NB4 (cell line): ENCODE results near the gene FBXO34.

ENCODE experiments used
- TF ChIP-seq, protein P1 (sequence below): IDR thresholded peaks from one replicate; pipeline ENCODE4 v1.5.1; 2012; ENCODE audit warnings: low read depth, low read length
- TF ChIP-seq, protein P2 (sequence below): IDR thresholded peaks from 2 replicates; pipeline ENCODE4 v1.6.1; 2011; ENCODE audit warnings: low read depth, low read length

GRCh38 chr14:55341781-55342180 is 70.6 kb downstream of the FBXO34 start:
- TF ChIP-seq, protein P1, sequence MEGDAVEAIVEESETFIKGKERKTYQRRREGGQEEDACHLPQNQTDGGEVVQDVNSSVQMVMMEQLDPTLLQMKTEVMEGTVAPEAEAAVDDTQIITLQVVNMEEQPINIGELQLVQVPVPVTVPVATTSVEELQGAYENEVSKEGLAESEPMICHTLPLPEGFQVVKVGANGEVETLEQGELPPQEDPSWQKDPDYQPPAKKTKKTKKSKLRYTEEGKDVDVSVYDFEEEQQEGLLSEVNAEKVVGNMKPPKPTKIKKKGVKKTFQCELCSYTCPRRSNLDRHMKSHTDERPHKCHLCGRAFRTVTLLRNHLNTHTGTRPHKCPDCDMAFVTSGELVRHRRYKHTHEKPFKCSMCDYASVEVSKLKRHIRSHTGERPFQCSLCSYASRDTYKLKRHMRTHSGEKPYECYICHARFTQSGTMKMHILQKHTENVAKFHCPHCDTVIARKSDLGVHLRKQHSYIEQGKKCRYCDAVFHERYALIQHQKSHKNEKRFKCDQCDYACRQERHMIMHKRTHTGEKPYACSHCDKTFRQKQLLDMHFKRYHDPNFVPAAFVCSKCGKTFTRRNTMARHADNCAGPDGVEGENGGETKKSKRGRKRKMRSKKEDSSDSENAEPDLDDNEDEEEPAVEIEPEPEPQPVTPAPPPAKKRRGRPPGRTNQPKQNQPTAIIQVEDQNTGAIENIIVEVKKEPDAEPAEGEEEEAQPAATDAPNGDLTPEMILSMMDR = no peak
- TF ChIP-seq, protein P2, sequence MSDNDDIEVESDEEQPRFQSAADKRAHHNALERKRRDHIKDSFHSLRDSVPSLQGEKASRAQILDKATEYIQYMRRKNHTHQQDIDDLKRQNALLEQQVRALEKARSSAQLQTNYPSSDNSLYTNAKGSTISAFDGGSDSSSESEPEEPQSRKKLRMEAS = no peak
